OCI-LY3 (cell line): Measurements from ENCODE around the gene TRO.

ENCODE experiments used
- H2AFZ ChIP-seq: fragments of 200-600, 300-600 bp; shearing (Covaris generic); 2 replicates; pipeline ENCODE4 v1.6.0; 2014; ENCODE audit warnings: antibody characterized with exemption, low read depth, low read length
- H3K27ac ChIP-seq: fragments of 200-600, 300-600 bp; sonication (generic); 2 replicates; pipeline ENCODE4 v1.5.1; 2014; ENCODE audit warnings: mild to moderate bottlenecking, low read length, moderate library complexity, mixed read lengths
- H3K27me3 ChIP-seq: fragments of 200-600, 300-600 bp; sonication (generic); 2 replicates; pipeline ENCODE4 v1.6.1; 2014; ENCODE audit warnings: low read depth, low read length, mixed read lengths
- H3K36me3 ChIP-seq: fragments of 200-600, 300-600 bp; sonication (generic); replicated peaks from 2 replicates; pipeline ENCODE3; 2014; ENCODE audit warnings: low read depth, low read length, mixed read lengths
- H3K4me1 ChIP-seq: fragments of 300-600, 200-600 bp; sonication (generic); 2 replicates; pipeline ENCODE4 v1.6.1; 2014; ENCODE audit warnings: low read length, mixed read lengths
- H3K4me2 ChIP-seq: fragments of 200-600, 300-600 bp; sonication (generic); 2 replicates; pipeline ENCODE4 v1.6.1; 2014; ENCODE audit warnings: low read length, mixed read lengths
- H3K4me3 ChIP-seq: fragments of 300-600, 200-600 bp; sonication (generic); 2 replicates; pipeline ENCODE4 v1.5.1; 2014; ENCODE audit warnings: antibody characterized with exemption, mild to moderate bottlenecking, low read length, moderate library complexity
- H3K79me2 ChIP-seq: fragments of 300-600, 200-600 bp; shearing (Covaris generic); 2 replicates; pipeline ENCODE4 v1.6.1; 2014; ENCODE audit warnings: mild to moderate bottlenecking, low read length, mixed read lengths
- H3K9ac ChIP-seq: fragments of 300-600, 200-600 bp; shearing (Covaris generic); 2 replicates; pipeline ENCODE4 v1.6.0; 2014; ENCODE audit warnings: mild to moderate bottlenecking, low read length, moderate library complexity
- H3K9me3 ChIP-seq: fragments of 200-600, 300-600 bp; shearing (Covaris generic); 2 replicates; pipeline ENCODE4 v1.6.1; 2014; ENCODE audit warnings: low read length, mixed read lengths; ENCODE audit not compliant: insufficient read depth
- H4K20me1 ChIP-seq: fragments of 200-600, 300-600 bp; sonication (generic); 2 replicates; pipeline ENCODE4 v1.6.1; 2016; ENCODE audit warnings: low read length, mixed read lengths; ENCODE audit not compliant: insufficient read depth
- CTCF ChIP-seq: fragments of 200-600, 300-600 bp; sonication (generic); IDR thresholded peaks from 2 replicates; pipeline ENCODE4 v1.5.1; 2014; ENCODE audit warnings: antibody characterized with exemption, low read length, low read depth
- EZH2phosphoT487 ChIP-seq: fragments of 200-600 bp; shearing (Covaris generic); IDR thresholded peaks from 2 replicates; pipeline ENCODE4 v1.6.1; 2018; ENCODE audit warnings: antibody characterized with exemption, mixed run types, low read depth

Gene TRO

DNA sequence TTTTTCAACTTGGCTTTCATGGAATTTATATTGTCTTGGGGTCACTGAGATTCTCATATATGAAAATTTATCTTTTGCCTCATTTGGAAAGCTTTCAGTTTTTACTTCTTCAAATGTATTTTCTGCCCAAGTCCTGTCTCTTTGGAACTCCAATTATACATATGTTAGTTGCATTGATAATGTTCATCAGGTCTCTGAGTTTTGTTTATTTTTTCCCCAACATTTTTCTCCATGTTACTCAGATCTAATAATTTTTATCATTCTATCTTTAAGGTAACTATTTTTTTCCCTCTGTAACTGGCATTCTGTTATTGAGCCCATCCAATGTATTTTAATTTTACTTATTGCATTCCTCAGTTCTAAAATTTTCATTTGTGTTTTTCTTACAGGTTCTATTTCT is 10.7 kb upstream of the TRO start:
- no peak for TF ChIP-seq EZH2phosphoT487
- no peak for TF ChIP-seq CTCF
- Histone ChIP-seq H3K4me1 (no peaks in the 10 kb centered on the region), H3K79me2 (no peaks in the 10 kb centered on the region)

DNA sequence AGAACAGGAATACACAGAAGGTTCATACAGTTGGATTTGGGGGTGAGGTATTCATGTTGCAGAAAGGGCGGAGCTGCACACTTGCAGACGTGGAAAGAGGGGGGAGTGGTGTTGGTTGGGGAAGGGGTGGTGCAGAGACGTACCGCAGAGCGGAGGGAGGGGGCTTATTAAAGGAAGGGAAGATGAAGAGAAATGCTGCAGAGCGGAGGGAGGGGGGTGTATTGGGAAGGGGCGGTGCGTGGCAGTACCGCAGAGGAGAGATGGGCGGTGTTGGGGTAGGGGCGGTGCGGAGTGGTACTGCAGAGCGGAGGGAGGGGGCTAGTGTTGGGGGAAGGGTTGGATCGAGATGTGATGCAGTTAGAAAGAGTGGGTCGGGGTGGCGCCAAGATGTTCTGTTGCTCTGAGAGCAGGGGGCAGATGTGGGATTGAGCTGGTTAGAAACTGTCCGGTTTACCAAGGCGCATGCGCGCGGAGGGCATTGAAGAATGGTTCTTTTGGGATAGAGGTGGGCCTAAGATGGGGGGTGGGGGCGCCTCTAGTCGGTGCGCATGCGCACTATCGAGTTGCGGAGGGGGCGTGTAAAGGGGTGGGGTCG is 900 bp downstream of the TRO start:
- peak overlapping the region; percentile 90 for H3K9ac ChIP-seq
- H3K36me3 ChIP-seq = no peaks in the 10 kb centered on the region
- no peak for TF ChIP-seq EZH2phosphoT487
- TF ChIP-seq CTCF = no peak
- H4K20me1 ChIP-seq = no peaks in the 10 kb centered on the region
- peak overlapping the region; percentile 99 for H3K4me3 ChIP-seq
- H3K4me1 ChIP-seq = peaks cover 7% of the 10 kb centered on the region
- H3K27ac ChIP-seq = 0 out of 2 replicates have a peak overlapping the region, but pooled peaks have one; percentile 18
- H3K9me3 ChIP-seq = no peaks in the 10 kb centered on the region
- H3K79me2 ChIP-seq = no peaks in the 10 kb centered on the region
- H3K27me3 ChIP-seq = no peaks in the 10 kb centered on the region
- peak overlapping the region; percentile 98 for H2AFZ ChIP-seq
- H3K4me2 ChIP-seq = peak overlapping the region; percentile 88

More for the DNA sequence above, 10.7 kb upstream of the TRO start:
- no peaks in the 10 kb centered on the region for H3K9me3 ChIP-seq
- H3K9ac ChIP-seq = no peak overlapping the region
- H2AFZ ChIP-seq = no peak overlapping the region
- no peaks in the 10 kb centered on the region for H4K20me1 ChIP-seq
- H3K27me3 ChIP-seq = no peaks in the 10 kb centered on the region
- H3K4me2 ChIP-seq = no peak overlapping the region
- H3K4me3 ChIP-seq = no peak overlapping the region
- no peak overlapping the region for H3K27ac ChIP-seq
- no peaks in the 10 kb centered on the region for H3K36me3 ChIP-seq

GRCh38 chrX:54922547-54922946 is 1.9 kb downstream of the TRO start:
- Histone ChIP-seq H3K79me2 (no peaks in the 10 kb centered on the region), H3K4me2 (peak overlapping the region; percentile 88; the same call in 1 of the 2 replicates), H2AFZ (no peak overlapping the region), H3K9me3 (no peaks in the 10 kb centered on the region), H3K4me1 (peaks cover 7% of the 10 kb centered on the region), H3K9ac (no peak overlapping the region), H4K20me1 (no peaks in the 10 kb centered on the region), H3K27ac (no peak overlapping the region), H3K4me3 (no peak overlapping the region), H3K27me3 (no peaks in the 10 kb centered on the region), H3K36me3 (no peaks in the 10 kb centered on the region)
- TF ChIP-seq CTCF = no peak
- TF ChIP-seq EZH2phosphoT487 = no peak

GRCh38 chrX:54923376-54923775 is 2.8 kb downstream of the TRO start:
- H3K36me3 ChIP-seq = no peaks in the 10 kb centered on the region
- TF ChIP-seq EZH2phosphoT487 = no peak
- TF ChIP-seq CTCF = no peak
- H4K20me1 ChIP-seq = no peaks in the 10 kb centered on the region
- H3K4me2 ChIP-seq = no peak overlapping the region
- no peaks in the 10 kb centered on the region for H3K27me3 ChIP-seq
- peaks cover 7% of the 10 kb centered on the region for H3K4me1 ChIP-seq
- H3K4me3 ChIP-seq = no peak overlapping the region
- no peak overlapping the region for H3K9ac ChIP-seq
- H2AFZ ChIP-seq = no peak overlapping the region
- H3K27ac ChIP-seq = no peak overlapping the region
- no peaks in the 10 kb centered on the region for H3K79me2 ChIP-seq
- H3K9me3 ChIP-seq = no peaks in the 10 kb centered on the region
